NCI-H82 treated with DMSO at 0.1 percent for 48 hours (cell line): ENCODE data around the gene MTERF4.

Experiments
- DNase-seq: peaks from one replicate; lab custom pipeline; 2025; ENCODE audit not compliant: unreplicated experiment; lab: John Stamatoyannopoulos, UW

Gene MTERF4

GRCh38 chr2:241051578-241052487 lies 50.3 kb downstream of the MTERF4 start:
- DNase-seq: no peak

- no peak for DNase-seq
These were observed 51.2 kb downstream of the MTERF4 start for GRCh38 chr2:241050624-241051577.

- no peak for DNase-seq
These were observed 52.1 kb downstream of the MTERF4 start for GRCh38 chr2:241049739-241050623.

- DNase-seq: no peak
These were observed 53.1 kb downstream of the MTERF4 start for GRCh38 chr2:241048949-241049343.

- no peak for DNase-seq
These were observed 53.7 kb downstream of the MTERF4 start for GRCh38 chr2:241048149-241048948.

GRCh38 chr2:241047253-241048010 lies 54.7 kb downstream of the MTERF4 start:
- DNase-seq: no peak
